Stomach (tissue), 9 donors: ENCODE measurements around the gene BIRC7. TPM values are rescaled to one million over a fixed set of nuclear protein-coding genes. Genes with fewer than 3 reads are reported as not detected.

Experiments used
- DNase-seq, 2 donors: peaks; one replicate each; pipeline versions ENCODE4 v3.0.0 to v3.0.0-alpha.2; 2013 to 2019
- H3K27ac ChIP-seq, 5 donors: fragments of 200-600 bp in 4 of 5; sonication (generic) in 4 of 5; one replicate each; pipeline ENCODE4 v1.5.1; 2013 to 2019; ENCODE audit warnings: mild to moderate bottlenecking in 1 of 5, moderate library complexity in 1 of 5
- H3K27me3 ChIP-seq, 3 donors: fragments of 200-600 bp; sonication (generic); one replicate each; pipeline ENCODE4 v1.5.1; 2017 to 2019; ENCODE audit warnings: mixed run types in 1 of 3
- H3K36me3 ChIP-seq, 4 donors: fragments of 200-600 bp; sonication (generic); 1 replicate in 3 of 4; 2 replicates in 1 of 4; pipeline ENCODE4 v1.5.1; 2016 to 2019
- H3K4me1 ChIP-seq, 4 donors: fragments of 200-600 bp; sonication (generic); one replicate each; pipeline ENCODE4 v1.5.1; 2016 to 2019
- H3K4me3 ChIP-seq, 4 donors: fragments of 200-600 bp; sonication (generic) in 3 of 4; one replicate each; pipeline ENCODE4 v1.5.1; 2016 to 2019; ENCODE audit warnings: mild to moderate bottlenecking in 1 of 4
- H3K9me3 ChIP-seq, 4 donors: fragments of 200-600 bp; sonication (generic); one replicate each; pipeline ENCODE4 v1.5.1; 2016 to 2019
- EP300 ChIP-seq: sonication (generic); formaldehyde crosslinking; IDR thresholded peaks from one replicate; pipeline ENCODE4 v1.6.1; 2017; ENCODE audit warnings: antibody characterized with exemption
- POLR2A ChIP-seq, 4 donors: fragments of 450-650 bp; IDR thresholded peaks; one replicate each; pipeline ENCODE4 v1.6.1; 2016; ENCODE audit warnings: antibody characterized with exemption in 4 of 4, control low read depth in 2 of 4, mild to moderate bottlenecking in 1 of 4, moderate library complexity in 1 of 4
- POLR2AphosphoS5 ChIP-seq, 3 donors: sonication (generic); formaldehyde crosslinking; IDR thresholded peaks; one replicate each; pipeline ENCODE4 v1.6.1; 2016; ENCODE audit warnings: antibody characterized with exemption in 3 of 3
- WGBS, 5 donors: extraction: QIAGEN DNeasy Blood & Tissue Kit in 3 of 5; methylation state at CpG; one replicate each; pipeline versions ENCODE4 v1.1.5 to v1.1.7; 2013 to 2018; 5-methylcytosine and 5-hydroxymethylcytosine counted together
- intact Hi-C: fragments of 100-400 bp; cut with DNase I; formaldehyde crosslinking; loops from one replicate; pipeline ENCODE4 v1.15.1; 2023; ENCODE audit warnings: low total_unique reads
- polyA plus RNA-seq, 3 donors: library from polyadenylated mRNA; stranded (reverse); fragments of 200-250 nt; gene quantifications; one replicate each; pipeline ENCODE4 v1.2.3, GENCODE V29; 2013
- total RNA-seq, 5 donors: library from RNA; depleted of rRNA; stranded (reverse); fragments of >200 nt; gene quantifications; one replicate each; pipeline versions ENCODE4 v1.1.0 to v1.2.3, GENCODE V29; 2014 to 2016
- TF ChIP-seq, protein P1 (sequence below), 7 experiments: fragments of 450-650 bp in 4 of 7; fragments of 200-600 bp in 3 of 7; sonication (generic) in 3 of 7; IDR thresholded peaks; one replicate each; pipeline ENCODE4 v1.5.1; 2016 to 2019; ENCODE audit warnings: antibody characterized with exemption in 7 of 7, control low read depth in 2 of 7, mild to moderate bottlenecking in 1 of 7
- donor health status: healthy with polysubstance abuse.
- donor health status: Bipolar disorder and iron deficiency.
- donor health status: healthy.

BIRC7 gene
- total and polyA plus RNA-seq, 8 donors: not detected

DNA sequence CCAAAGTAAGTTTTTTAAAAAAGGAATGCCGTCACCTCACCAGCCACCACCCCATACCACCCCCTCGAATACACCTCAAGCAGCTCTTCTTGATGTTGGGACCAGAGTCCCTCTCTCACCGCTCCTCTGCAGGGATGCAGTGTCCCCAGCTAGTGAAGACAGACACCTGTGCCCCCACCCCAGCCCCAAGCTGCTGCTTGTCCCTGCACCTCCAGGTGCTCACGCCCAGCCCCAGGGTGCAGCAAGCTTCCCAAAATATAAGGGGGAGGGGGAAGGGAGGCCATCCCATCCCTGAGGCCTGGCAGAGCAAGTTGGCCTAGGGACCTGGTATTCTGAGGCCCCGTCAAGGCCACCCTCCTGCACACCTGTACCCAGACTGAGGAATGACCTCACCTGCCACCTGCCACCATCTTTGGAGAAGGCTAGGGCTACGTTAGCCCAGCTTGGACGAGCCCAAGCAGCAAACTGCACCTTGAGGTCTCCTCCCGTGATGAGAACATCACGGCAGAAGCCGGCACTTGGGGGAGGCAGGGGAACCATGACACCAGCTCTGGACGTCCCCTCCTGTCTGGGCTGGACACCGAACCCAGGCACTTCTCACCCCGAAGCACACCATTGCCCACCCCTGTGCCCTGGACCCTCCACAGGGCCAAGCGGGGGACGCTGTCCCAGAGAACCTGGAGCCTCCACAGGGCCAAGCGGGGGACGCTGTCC is 45.7 kb upstream of the BIRC7 start:
- Histone ChIP-seq H3K4me1 (no peaks in the 10 kb centered on the region), H3K36me3 (peaks cover 5 to 12% (median 7%) of the 10 kb centered on the region in 4 donors), H3K4me3 (no peak overlapping the region), H3K9me3 (no peaks in the 10 kb centered on the region), H3K27me3 (no peaks in the 10 kb centered on the region), H3K27ac (no peak overlapping the region)
- TF ChIP-seq POLR2A (IDR thresholded peaks at IDR 0.05) (no peak), POLR2AphosphoS5 (IDR thresholded peaks at IDR 0.05) (no peak), EP300 (no peak)
- TF ChIP-seq, protein P1, sequence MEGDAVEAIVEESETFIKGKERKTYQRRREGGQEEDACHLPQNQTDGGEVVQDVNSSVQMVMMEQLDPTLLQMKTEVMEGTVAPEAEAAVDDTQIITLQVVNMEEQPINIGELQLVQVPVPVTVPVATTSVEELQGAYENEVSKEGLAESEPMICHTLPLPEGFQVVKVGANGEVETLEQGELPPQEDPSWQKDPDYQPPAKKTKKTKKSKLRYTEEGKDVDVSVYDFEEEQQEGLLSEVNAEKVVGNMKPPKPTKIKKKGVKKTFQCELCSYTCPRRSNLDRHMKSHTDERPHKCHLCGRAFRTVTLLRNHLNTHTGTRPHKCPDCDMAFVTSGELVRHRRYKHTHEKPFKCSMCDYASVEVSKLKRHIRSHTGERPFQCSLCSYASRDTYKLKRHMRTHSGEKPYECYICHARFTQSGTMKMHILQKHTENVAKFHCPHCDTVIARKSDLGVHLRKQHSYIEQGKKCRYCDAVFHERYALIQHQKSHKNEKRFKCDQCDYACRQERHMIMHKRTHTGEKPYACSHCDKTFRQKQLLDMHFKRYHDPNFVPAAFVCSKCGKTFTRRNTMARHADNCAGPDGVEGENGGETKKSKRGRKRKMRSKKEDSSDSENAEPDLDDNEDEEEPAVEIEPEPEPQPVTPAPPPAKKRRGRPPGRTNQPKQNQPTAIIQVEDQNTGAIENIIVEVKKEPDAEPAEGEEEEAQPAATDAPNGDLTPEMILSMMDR (IDR thresholded peaks at IDR 0.05): no peak
- intact Hi-C loops: no loop called here
- DNase-seq: no peak
- WGBS, 5 donors: 85 to 94% (median 90%) methylated on average over 10 to 17 of the region's 17 CpGs

DNA sequence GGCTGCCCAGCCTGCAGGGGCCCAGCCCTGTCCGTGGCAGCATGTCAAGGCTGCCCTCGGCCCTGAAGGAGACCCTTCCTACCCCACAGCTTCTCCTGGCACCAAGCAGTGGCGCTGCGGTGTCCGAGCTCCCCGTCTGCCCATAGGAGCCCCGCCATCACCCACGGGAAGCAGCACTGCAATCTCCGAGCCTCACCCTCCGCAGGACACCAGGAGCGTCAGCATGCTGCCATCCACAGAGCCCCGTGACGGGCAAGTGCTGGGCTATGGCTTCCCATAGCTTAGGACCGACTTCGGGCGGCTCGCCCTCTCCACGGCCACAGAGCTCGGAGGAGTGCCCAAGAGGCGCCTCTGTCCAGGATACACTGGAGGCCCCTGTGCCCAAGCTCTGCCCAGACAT is 44.9 kb upstream of the BIRC7 start:
- peaks cover 13 to 20% (median 14%) of the 10 kb centered on the region in 4 donors for H3K36me3 ChIP-seq
- TF ChIP-seq POLR2AphosphoS5 (IDR thresholded peaks at IDR 0.05) (no peak), EP300 (no peak)
- TF ChIP-seq, protein P1 (IDR thresholded peaks at IDR 0.05): no peak
- DNase-seq: no peak
- H3K27me3 ChIP-seq: no peaks in the 10 kb centered on the region
- intact Hi-C loops: no loop called here
- no peaks in the 10 kb centered on the region for H3K9me3 ChIP-seq
- H3K27ac ChIP-seq: no peak overlapping the region
- no peak overlapping the region for H3K4me3 ChIP-seq
- 85 to 90% (median 87%) methylated on average over 9 to 20 of the region's 20 CpGs for WGBS, 5 donors
- no peaks in the 10 kb centered on the region for H3K4me1 ChIP-seq

DNA sequence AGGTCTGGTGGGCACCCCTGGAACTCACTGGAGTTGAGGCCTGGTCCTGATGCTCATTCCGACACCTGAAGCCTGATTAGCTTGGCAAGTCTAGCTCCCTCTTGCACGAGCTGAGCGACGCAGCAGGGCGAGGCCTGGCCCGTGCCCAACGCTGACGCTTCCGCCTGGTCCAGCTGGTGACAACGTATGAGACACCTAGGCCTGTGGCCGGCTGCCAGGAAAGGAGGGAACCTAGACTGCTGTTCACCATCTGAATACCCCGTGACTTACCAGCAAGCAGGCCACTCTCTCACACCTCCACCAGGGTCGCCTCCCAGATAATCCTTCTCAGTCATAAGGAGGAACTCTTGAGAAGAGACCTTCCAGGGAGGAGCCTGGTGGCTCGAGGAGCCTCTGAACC is 44.3 kb upstream of the BIRC7 start:
- intact Hi-C loops: no loop called here
- TF ChIP-seq POLR2A (IDR thresholded peaks at IDR 0.05) (no peak), POLR2AphosphoS5 (IDR thresholded peaks at IDR 0.05) (peak in 1 of 3 donors; percentile 29)
- TF ChIP-seq, protein P1 (IDR thresholded peaks at IDR 0.05): no peak
- Histone ChIP-seq H3K27ac (no peak overlapping the region), H3K9me3 (no peaks in the 10 kb centered on the region), H3K27me3 (no peaks in the 10 kb centered on the region), H3K4me1 (peaks cover 0 to 1% (median 0%) of the 10 kb centered on the region in 4 donors), H3K36me3 (peaks cover 14 to 26% (median 20%) of the 10 kb centered on the region in 4 donors), H3K4me3 (no peak overlapping the region)
- peak in 1 of 2 donors; percentile 82 for DNase-seq
- 35 to 68% (median 40%) methylated on average over 7 to 14 of the region's 14 CpGs for WGBS, 5 donors

DNA sequence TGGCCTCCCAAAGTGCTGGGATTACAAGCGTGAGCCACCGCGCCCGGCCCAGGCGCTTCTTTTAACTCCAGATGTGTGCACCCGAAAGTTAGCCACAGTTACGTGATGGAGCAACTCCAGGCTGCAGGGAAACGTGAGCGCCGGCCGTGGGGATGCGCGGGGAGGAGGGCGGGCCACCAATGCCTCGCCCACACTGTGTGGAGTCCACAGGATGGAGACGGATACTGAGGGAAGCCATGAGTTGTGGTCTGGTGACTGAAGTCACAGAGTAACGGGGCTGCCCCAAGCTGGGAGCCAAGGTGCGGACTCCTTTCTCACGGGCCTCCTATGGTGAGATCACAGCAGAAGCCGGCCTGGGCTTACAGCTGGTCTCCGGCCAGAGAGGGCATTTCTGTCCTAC is 43.0 kb upstream of the BIRC7 start:
- DNase-seq: no peak
- no peak overlapping the region for H3K27ac ChIP-seq
- no peaks in the 10 kb centered on the region for H3K27me3 ChIP-seq
- TF ChIP-seq POLR2A (IDR thresholded peaks at IDR 0.05) (no peak), EP300 (no peak), POLR2AphosphoS5 (IDR thresholded peaks at IDR 0.05) (no peak)
- TF ChIP-seq, protein P1 (IDR thresholded peaks at IDR 0.05): no peak
- intact Hi-C loops: no loop called here
- peaks cover 14 to 39% (median 32%) of the 10 kb centered on the region in 4 donors for H3K36me3 ChIP-seq
- no peak overlapping the region for H3K4me3 ChIP-seq
- no peaks in the 10 kb centered on the region for H3K9me3 ChIP-seq
- 87 to 94% (median 92%) methylated on average over 18 to 21 of the region's 21 CpGs for WGBS, 5 donors
- peaks cover 3 to 15% (median 7%) of the 10 kb centered on the region in 4 donors for H3K4me1 ChIP-seq
